HEK293 (cell line): ENCODE results near the gene CA5A.

ENCODE experiments used
- CTCF ChIA-PET: fragments of 350-600 bp; formaldehyde crosslinking; extraction: SDS; loops from one replicate; lab custom pipeline; 2021; ENCODE audit warnings: antibody characterized with exemption; lab: Yijun Ruan, JAX
- POLR2A ChIA-PET: fragments of 300-600 bp; formaldehyde crosslinking; extraction: SDS; loops from one replicate; lab custom pipeline; 2020; ENCODE audit warnings: antibody characterized with exemption, inconsistent platforms; lab: Yijun Ruan, JAX
- H3K27ac ChIP-seq: fragments of 200-500 bp; sonication (Bioruptor generic); 2 replicates; pipeline ENCODE4 v1.5.1; 2014; ENCODE audit warnings: low read depth, low read length, control low read depth, inconsistent platforms; ENCODE audit errors: extremely low read depth
- H3K36me3 ChIP-seq, 2 experiments: fragments of 200-500 bp in 1 of 2; sonication (Bioruptor generic) in 1 of 2; 1 replicate in 1 of 2; 2 replicates in 1 of 2; pipeline ENCODE4 v1.5.1; 2014 to 2017; ENCODE audit warnings: inconsistent platforms in 2 of 2, low read length in 2 of 2; ENCODE audit not compliant: control insufficient read depth in 2 of 2, insufficient read depth in 1 of 2
- H3K4me1 ChIP-seq: fragments of 200-500 bp; sonication (Bioruptor generic); 2 replicates; pipeline ENCODE4 v1.5.1; 2014; ENCODE audit warnings: mild to moderate bottlenecking, low read length, inconsistent platforms; ENCODE audit not compliant: control insufficient read depth, insufficient read depth
- H3K4me3 ChIP-seq: 2 replicates; pipeline ENCODE4 v1.5.1; 2011; ENCODE audit warnings: low read depth, mild to moderate bottlenecking, control low read depth, low read length, moderate library complexity
- H3K9me3 ChIP-seq: fragments of 200-500 bp; sonication (Bioruptor generic); 2 replicates; pipeline ENCODE4 v1.5.1; 2014; ENCODE audit warnings: low read depth, low read length, inconsistent platforms; ENCODE audit not compliant: control insufficient read depth, insufficient read depth
- HOXD13 ChIP-seq: sonication (generic); formaldehyde crosslinking; IDR thresholded peaks from 2 replicates; pipeline ENCODE4 v1.8.0; 2022; ENCODE audit warnings: missing genetic modification reagents, borderline replicate concordance
- PRDM6 ChIP-seq: fragments of 450-650 bp; formaldehyde crosslinking; IDR thresholded peaks from 2 replicates; pipeline ENCODE4 v1.5.1; 2017; ENCODE audit warnings: missing biosample characterization, missing genetic modification characterization
- ZBTB6 ChIP-seq: fragments of 450-650 bp; formaldehyde crosslinking; IDR thresholded peaks from 2 replicates; pipeline ENCODE4 v1.5.1; 2017; ENCODE audit warnings: missing biosample characterization, missing genetic modification characterization
- ZBTB7A ChIP-seq: fragments of 450-650 bp; formaldehyde crosslinking; IDR thresholded peaks from 2 replicates; pipeline ENCODE4 v1.5.1; 2016; ENCODE audit warnings: low read depth, missing biosample characterization, missing genetic modification characterization
- ZBTB8A ChIP-seq: fragments of 450-650 bp; formaldehyde crosslinking; IDR thresholded peaks from 2 replicates; pipeline ENCODE4 v1.5.1; 2016; ENCODE audit warnings: missing biosample characterization, missing genetic modification characterization
- ZFHX2 ChIP-seq: fragments of 450-650 bp; formaldehyde crosslinking; conservative IDR thresholded peaks from 2 replicates; pipeline ENCODE4 v1.5.1; 2016; ENCODE audit warnings: missing biosample characterization, missing genetic modification characterization
- ZFP37 ChIP-seq: fragments of 450-650 bp; formaldehyde crosslinking; IDR thresholded peaks from 2 replicates; pipeline ENCODE4 v1.5.1; 2016; ENCODE audit warnings: missing biosample characterization, missing genetic modification characterization
- ZFP41 ChIP-seq: fragments of 450-650 bp; formaldehyde crosslinking; IDR thresholded peaks from 2 replicates; pipeline ENCODE4 v1.5.1; 2016; ENCODE audit warnings: missing biosample characterization, missing genetic modification characterization, borderline replicate concordance
- ZNF140 ChIP-seq: fragments of 450-650 bp; formaldehyde crosslinking; IDR thresholded peaks from 2 replicates; pipeline ENCODE4 v1.5.1; 2016; ENCODE audit warnings: missing biosample characterization, missing genetic modification characterization
- ZNF148 ChIP-seq: fragments of 450-650 bp; formaldehyde crosslinking; IDR thresholded peaks from 2 replicates; pipeline ENCODE4 v1.5.0; 2017; ENCODE audit warnings: missing biosample characterization, missing genetic modification characterization, borderline replicate concordance
- ZNF155 ChIP-seq: fragments of 450-650 bp; formaldehyde crosslinking; IDR thresholded peaks from 2 replicates; pipeline ENCODE4 v1.5.1; 2016; ENCODE audit warnings: missing biosample characterization, missing genetic modification characterization
- ZNF16 ChIP-seq: fragments of 450-650 bp; formaldehyde crosslinking; IDR thresholded peaks from 2 replicates; pipeline ENCODE4 v1.5.1; 2016; ENCODE audit warnings: low read depth, missing biosample characterization, missing genetic modification characterization
- ZNF19 ChIP-seq: fragments of 450-650 bp; formaldehyde crosslinking; IDR thresholded peaks from 2 replicates; pipeline ENCODE4; 2016; ENCODE audit warnings: missing biosample characterization, missing genetic modification characterization, low read depth
- ZNF274 ChIP-seq, 2 experiments: fragments of 200-500 bp in 1 of 2; fragments of 450-650 bp in 1 of 2; sonication (Bioruptor generic) in 1 of 2; formaldehyde crosslinking in 1 of 2; IDR thresholded peaks; 2 replicates each; pipeline versions ENCODE4 v1.5.1 to v1.6.1; 2014 to 2016; ENCODE audit warnings: borderline replicate concordance in 1 of 2, inconsistent platforms in 1 of 2, low read length in 1 of 2, missing biosample characterization in 1 of 2, missing genetic modification characterization in 1 of 2
- ZNF449 ChIP-seq: fragments of 450-650 bp; formaldehyde crosslinking; IDR thresholded peaks from 2 replicates; pipeline ENCODE4 v1.5.1; 2017; ENCODE audit warnings: missing biosample characterization, mild to moderate bottlenecking, missing genetic modification characterization, moderate library complexity
- ZNF510 ChIP-seq: fragments of 450-650 bp; formaldehyde crosslinking; IDR thresholded peaks from 2 replicates; pipeline ENCODE4 v1.5.1; 2018; ENCODE audit warnings: mild to moderate bottlenecking, missing genetic modification characterization, missing biosample characterization; ENCODE audit not compliant: insufficient replicate concordance
- ZNF521 ChIP-seq: fragments of 450-650 bp; formaldehyde crosslinking; IDR thresholded peaks from 2 replicates; pipeline ENCODE4 v1.5.1; 2017; ENCODE audit warnings: missing biosample characterization, mild to moderate bottlenecking, missing genetic modification characterization
- ZNF623 ChIP-seq: fragments of 450-650 bp; formaldehyde crosslinking; IDR thresholded peaks from 2 replicates; pipeline ENCODE4 v1.5.1; 2016; ENCODE audit warnings: missing biosample characterization, missing genetic modification characterization
- ZNF670 ChIP-seq: fragments of 450-650 bp; formaldehyde crosslinking; IDR thresholded peaks from 2 replicates; pipeline ENCODE4 v1.5.1; 2016; ENCODE audit warnings: missing biosample characterization, missing genetic modification characterization, low read depth
- ZNF776 ChIP-seq: fragments of 450-650 bp; formaldehyde crosslinking; IDR thresholded peaks from 2 replicates; pipeline ENCODE4 v1.5.0; 2017; ENCODE audit warnings: missing biosample characterization, missing genetic modification characterization, borderline replicate concordance
- ZNF837 ChIP-seq: fragments of 450-650 bp; formaldehyde crosslinking; IDR thresholded peaks from 2 replicates; pipeline ENCODE4 v1.5.1; 2016; ENCODE audit warnings: missing biosample characterization, missing genetic modification characterization
- ZSCAN18 ChIP-seq: fragments of 450-650 bp; formaldehyde crosslinking; IDR thresholded peaks from 2 replicates; pipeline ENCODE4 v1.5.1; 2016; ENCODE audit warnings: missing biosample characterization, missing genetic modification characterization

Gene CA5A

GRCh38 chr16:87848676-87849345 is 87.5 kb downstream of the CA5A start (continued):
- no peak for TF ChIP-seq ZNF449 (tag by site-specific recombination)

- no peak overlapping the region for H3K4me3 ChIP-seq
- TF ChIP-seq PRDM6 (tag by site-specific recombination) (no peak), ZNF148 (no peak), ZNF521 (tag by site-specific recombination) (no peak), ZFHX2 (tag by site-specific recombination) (no peak), ZFP41 (tag by site-specific recombination) (no peak), ZNF837 (no peak), ZNF155 (tag by site-specific recombination) (no peak), ZNF670 (tag by site-specific recombination) (no peak), ZNF140 (tag by site-specific recombination) (no peak)
- H3K36me3 ChIP-seq = peaks cover 0 to 46% of the 10 kb centered on the region in 2 experiments; a peak in 1 of 3 replicates
- no peaks in the 10 kb centered on the region for H3K9me3 ChIP-seq
- no peak overlapping the region for H3K27ac ChIP-seq
- no peaks in the 10 kb centered on the region; the same call in 1 of the 2 replicates for H3K4me1 ChIP-seq
- CTCF ChIA-PET = interaction anchor here (0.8 to 5.3 kb wide), 9 partner anchors 9 to 67 kb away, joined by 3 to 120 read pairs (median 4); partner anchors contain the start of gene SLC7A5
- POLR2A ChIA-PET = no interaction called here
These were observed 88.3 kb downstream of the CA5A start for GRCh38 chr16:87847785-87848675.

- no peak overlapping the region for H3K4me3 ChIP-seq
- POLR2A ChIA-PET = no interaction called here
- H3K27ac ChIP-seq = no peak overlapping the region
- H3K36me3 ChIP-seq = peaks cover 0 to 51% of the 10 kb centered on the region in 2 experiments; a peak in 1 of 3 replicates
- no peaks in the 10 kb centered on the region for H3K9me3 ChIP-seq
- no peaks in the 10 kb centered on the region; the same call in 1 of the 2 replicates for H3K4me1 ChIP-seq
- CTCF ChIA-PET = interaction anchor here (0.8 to 1.5 kb wide), 5 partner anchors 9 to 59 kb away, joined by 3 to 7 read pairs (median 4); no protein-coding TSS in a partner anchor
- TF ChIP-seq ZNF776 (tag by site-specific recombination) (no peak), ZNF19 (tag by site-specific recombination) (no peak), ZBTB6 (tag by site-specific recombination) (no peak), ZFP37 (tag by site-specific recombination) (no peak), ZNF274 (IDR thresholded peaks at IDR 0.05; ENCODE audit: low read length) (no peak), ZNF274 (tag by site-specific recombination; IDR thresholded peaks at IDR 0.05; ENCODE audit: borderline replicate concordance) (no peak), ZBTB7A (tag by site-specific recombination) (no peak), ZBTB8A (tag by site-specific recombination) (no peak), HOXD13 (CRISPR knock-in tag) (no peak), ZNF510 (tag by site-specific recombination) (no peak), ZSCAN18 (no peak), ZNF623 (tag by site-specific recombination) (no peak), ZNF16 (tag by site-specific recombination) (no peak)
These were observed 88.9 kb downstream of the CA5A start for GRCh38 chr16:87847467-87847784.
